Kidney glomerular epithelial cell (primary cell): ENCODE results near the gene PISD.

Experiments used
- DNase-seq: peaks from one replicate; lab custom pipeline; 2025; lab: John Stamatoyannopoulos, UW

The PISD gene

GRCh38 chr22:31572939-31573338 lies 89.1 kb downstream of the PISD start:
- no peak for DNase-seq

- no peak for DNase-seq
Observed at GRCh38 chr22:31569126-31569525, 92.9 kb downstream of the PISD start.
